ENCODE measurements around the gene CTCF.

DNA sequence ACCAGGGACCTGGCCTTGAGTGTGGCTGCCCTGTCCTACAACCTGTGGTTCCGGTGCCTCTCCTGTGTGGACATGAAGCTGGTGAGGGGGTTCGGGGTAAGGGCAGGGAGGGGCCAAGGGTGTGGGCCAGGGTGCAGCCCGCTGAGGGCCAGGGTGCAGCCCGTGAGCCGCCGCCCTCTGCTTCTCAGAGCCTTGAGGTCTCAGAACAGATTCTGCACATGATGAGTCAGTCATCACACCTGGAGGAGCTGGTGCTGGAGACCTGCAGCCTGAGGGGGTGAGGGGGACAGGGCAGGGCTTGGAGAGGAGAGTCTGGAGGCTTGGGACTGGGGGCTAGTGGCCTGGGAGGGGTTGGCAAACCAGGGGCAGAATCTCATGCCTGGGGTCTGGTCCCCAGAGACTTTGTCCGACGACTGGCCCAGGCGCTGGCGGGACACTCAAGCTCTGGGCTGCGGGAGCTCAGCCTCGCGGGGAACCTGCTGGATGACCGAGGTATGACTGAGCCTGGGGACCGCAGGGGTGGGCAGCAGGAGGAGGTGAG lies 84.9 kb downstream of the CTCF start:
- no peak for TF ChIP-seq POLR2AphosphoS5 (IDR thresholded peaks at IDR 0.05; ENCODE audit: low read depth)
- TF ChIP-seq EZH2 (IDR thresholded peaks at IDR 0.05; ENCODE audit: low read depth, unreplicated experiment), result no peak
- TF ChIP-seq CTCF (conservative IDR thresholded peaks at IDR 0.05; ENCODE audit: low read depth in 2 of 2), result no peak
- TF ChIP-seq JUNB (IDR thresholded peaks at IDR 0.05; ENCODE audit: unreplicated experiment), result no peak
- TF ChIP-seq EZH2phosphoT487 (IDR thresholded peaks at IDR 0.05; ENCODE audit: unreplicated experiment), result no peak
